ENCODE results near the gene OR2H2. TPM values are rescaled to one million over a fixed set of nuclear protein-coding genes. Genes with fewer than 3 reads are reported as not detected.

Gene OR2H2
- total and polyA plus RNA-seq, 7 donors, result not detected

GRCh38 chr6:29628419-29629281, 43.7 kb downstream of the OR2H2 start:
- intact Hi-C loops (cut with DNase I), result loop anchor here (10.0 kb wide), 1 partner anchor 436 kb away; the partner anchor contains the start of genes POLR1H and PPP1R11
- TF ChIP-seq POLR2A (IDR thresholded peaks at IDR 0.05), result no peak
- no peak for TF ChIP-seq EP300 (IDR thresholded peaks at IDR 0.05)
- TF ChIP-seq POLR2AphosphoS5 (IDR thresholded peaks at IDR 0.05), result peak; percentile 42 to 63 (median 54)
- TF ChIP-seq CTCF (IDR thresholded peaks at IDR 0.05), result peak; percentile 43 to 66 (median 58)
- Histone ChIP-seq H3K9me3 (no peaks in the 10 kb centered on the region), H3K27ac (peak overlapping the region; percentile 79 to 85 (median 83)), H3K4me3 (peak overlapping the region; percentile 60 to 69 (median 67)), H3K4me1 (peaks cover 0 to 40% (median 35%) of the 10 kb centered on the region in 4 donors), H3K36me3 (peaks cover 0 to 4% (median 0%) of the 10 kb centered on the region in 4 donors), H3K27me3 (no peaks in the 10 kb centered on the region)
- peak; percentile 92 for DNase-seq
- WGBS, 2 donors, result 3% methylated on average over 32 of the region's 32 CpGs

- intact Hi-C loops (cut with DNase I), result loop anchor here (10.0 kb wide), 1 partner anchor 435 kb away; the partner anchor contains the start of genes POLR1H and PPP1R11
- Histone ChIP-seq H3K9me3 (no peaks in the 10 kb centered on the region), H3K36me3 (no peaks in the 10 kb centered on the region), H3K4me1 (peaks cover 0 to 43% (median 40%) of the 10 kb centered on the region in 4 donors), H3K27ac (no peak overlapping the region), H3K4me3 (no peak overlapping the region), H3K27me3 (no peaks in the 10 kb centered on the region)
- no peak for DNase-seq
- no peak for TF ChIP-seq CTCF (IDR thresholded peaks at IDR 0.05)
- 84 to 85% methylated on average over 2 of the region's 2 CpGs for WGBS, 2 donors
Observed at GRCh38 chr6:29629571-29629970, 44.6 kb downstream of the OR2H2 start.

GRCh38 chr6:29630315-29630714, 45.4 kb downstream of the OR2H2 start:
- DNase-seq, result no peak
- 87 to 91% methylated on average over 9 of the region's 9 CpGs for WGBS, 2 donors
- H3K27me3 ChIP-seq, result no peaks in the 10 kb centered on the region
- no peak overlapping the region for H3K4me3 ChIP-seq
- TF ChIP-seq EP300 (IDR thresholded peaks at IDR 0.05) (no peak), CTCF (IDR thresholded peaks at IDR 0.05) (no peak), POLR2A (IDR thresholded peaks at IDR 0.05) (no peak), POLR2AphosphoS5 (IDR thresholded peaks at IDR 0.05) (no peak)
- intact Hi-C loops (cut with DNase I), result loop anchor here (5.0 kb wide), 1 partner anchor 117 kb away; no protein-coding TSS in a partner anchor
- H3K27ac ChIP-seq, result no peak overlapping the region
- H3K36me3 ChIP-seq, result no peaks in the 10 kb centered on the region
- no peaks in the 10 kb centered on the region for H3K9me3 ChIP-seq
- peaks cover 0 to 43% (median 40%) of the 10 kb centered on the region in 4 donors for H3K4me1 ChIP-seq

GRCh38 chr6:29631209-29631810, 46.4 kb downstream of the OR2H2 start:
- WGBS, 2 donors, result 59 to 61% methylated on average over 14 of the region's 14 CpGs
- no peak for TF ChIP-seq EP300 (IDR thresholded peaks at IDR 0.05)
- no peak for TF ChIP-seq POLR2AphosphoS5 (IDR thresholded peaks at IDR 0.05)
- TF ChIP-seq CTCF (IDR thresholded peaks at IDR 0.05), result no peak
- TF ChIP-seq POLR2A (IDR thresholded peaks at IDR 0.05), result no peak
- Histone ChIP-seq H3K4me3 (peak overlapping the region in 1 of 4 donors; percentile 81), H3K36me3 (no peaks in the 10 kb centered on the region), H3K9me3 (no peaks in the 10 kb centered on the region), H3K4me1 (peaks cover 0 to 43% (median 40%) of the 10 kb centered on the region in 4 donors), H3K27me3 (no peaks in the 10 kb centered on the region), H3K27ac (peak overlapping the region in 1 of 4 donors; percentile 90)
- DNase-seq, result no peak
- intact Hi-C loops (cut with DNase I), result loop anchor here (5.0 kb wide), 1 partner anchor 116 kb away; no protein-coding TSS in a partner anchor
